Measurements from ENCODE around the gene SETD4.

The SETD4 gene

GRCh38 chr21:35996217-35996616 is 64.1 kb downstream of the SETD4 start:
- no peak for TF ChIP-seq CTCF (IDR thresholded peaks at IDR 0.05; ENCODE audit: control insufficient read depth, extremely low read depth, insufficient read depth)
- H3K4me3 ChIP-seq (ENCODE audit: low read depth, low read length) = no peak overlapping the region
- no peak for DNase-seq (ENCODE audit: low read depth)

DNA sequence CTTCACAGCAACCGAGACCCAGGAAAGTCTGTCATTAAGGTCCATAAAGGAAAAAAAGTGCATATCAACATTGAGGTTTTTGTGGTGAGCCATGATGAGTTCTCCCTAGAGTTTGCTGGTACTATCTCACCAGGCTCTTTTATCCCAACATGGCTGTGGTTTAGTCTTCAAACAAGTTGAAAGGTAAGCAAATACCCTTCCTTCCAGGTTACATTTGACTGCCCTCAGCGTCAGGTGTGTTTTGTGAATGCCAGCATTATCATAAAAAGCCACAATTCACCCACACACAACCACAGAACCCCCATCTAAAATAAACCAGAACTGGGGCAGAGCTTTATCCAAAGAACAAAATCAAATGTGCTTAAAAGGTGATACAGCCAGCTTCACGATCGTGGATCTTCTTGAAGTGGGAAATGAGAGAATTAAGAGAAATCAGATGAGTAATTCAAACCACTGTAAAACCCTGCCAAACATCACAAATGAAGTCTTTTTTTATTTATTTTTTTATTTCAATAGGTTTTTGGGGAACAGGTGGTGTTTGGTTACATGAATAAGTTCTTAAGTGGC is 64.7 kb downstream of the SETD4 start:
- DNase-seq (ENCODE audit: low read depth) = no peak
- TF ChIP-seq CTCF (IDR thresholded peaks at IDR 0.05; ENCODE audit: control insufficient read depth, extremely low read depth, insufficient read depth) = no peak

GRCh38 chr21:35994613-35995012 is 65.7 kb downstream of the SETD4 start:
- DNase-seq (ENCODE audit: low read depth) = no peak
- TF ChIP-seq CTCF (IDR thresholded peaks at IDR 0.05; ENCODE audit: control insufficient read depth, extremely low read depth, insufficient read depth) = no peak
- H3K4me3 ChIP-seq (ENCODE audit: low read depth, low read length) = no peak overlapping the region

More for the DNA sequence above, 64.7 kb downstream of the SETD4 start:
- H3K4me3 ChIP-seq (ENCODE audit: low read depth, low read length) = no peak overlapping the region

- no peak for TF ChIP-seq CTCF (IDR thresholded peaks at IDR 0.05; ENCODE audit: control insufficient read depth, extremely low read depth, insufficient read depth)
- no peak for DNase-seq (ENCODE audit: low read depth)
- H3K4me3 ChIP-seq (ENCODE audit: low read depth, low read length) = no peak overlapping the region
Measured at GRCh38 chr21:35993875-35994490, 66.3 kb downstream of the SETD4 start.

- TF ChIP-seq CTCF (IDR thresholded peaks at IDR 0.05; ENCODE audit: control insufficient read depth, extremely low read depth, insufficient read depth) = no peak
- no peak overlapping the region for H3K4me3 ChIP-seq (ENCODE audit: low read depth, low read length)
- DNase-seq (ENCODE audit: low read depth) = no peak
Measured at GRCh38 chr21:35991131-35991530, 69.2 kb downstream of the SETD4 start.

GRCh38 chr21:35990609-35991008 is 69.7 kb downstream of the SETD4 start:
- no peak for TF ChIP-seq CTCF (IDR thresholded peaks at IDR 0.05; ENCODE audit: control insufficient read depth, extremely low read depth, insufficient read depth)
- DNase-seq (ENCODE audit: low read depth) = no peak
- no peak overlapping the region for H3K4me3 ChIP-seq (ENCODE audit: low read depth, low read length)
